Measurements from ENCODE around the gene SLC7A1.

Gene SLC7A1

GRCh38 chr13:29573190-29573589 lies 22.3 kb downstream of the SLC7A1 start:
- H3K4me1 ChIP-seq (ENCODE audit: control insufficient read depth in 2 of 2, insufficient read depth in 2 of 2, low read length in 2 of 2) = peaks cover 10 to 11% of the 10 kb centered on the region in 2 donors
- no peaks in the 10 kb centered on the region for H3K27me3 ChIP-seq (ENCODE audit: control insufficient read depth in 2 of 2, insufficient read depth in 2 of 2, low read length in 2 of 2)
- H3K9ac ChIP-seq (ENCODE audit: low read depth in 1 of 2, low read length in 2 of 2) = peak overlapping the region; percentile 43 to 51
- no peaks in the 10 kb centered on the region for H3K36me3 ChIP-seq (ENCODE audit: control insufficient read depth in 2 of 2, insufficient read depth in 2 of 2, low read length in 2 of 2)
- peak overlapping the region in 1 of 2 donors; percentile 38 for H3K4me3 ChIP-seq (ENCODE audit: low read length in 2 of 2)
- H3K9me3 ChIP-seq (ENCODE audit: control insufficient read depth in 2 of 2, low read length in 2 of 2) = no peaks in the 10 kb centered on the region
- peak overlapping the region; percentile 80 to 81 for H3K27ac ChIP-seq (ENCODE audit: low read depth in 2 of 2, low read length in 2 of 2)

- H3K36me3 ChIP-seq (ENCODE audit: control insufficient read depth in 2 of 2, insufficient read depth in 2 of 2, low read length in 2 of 2) = no peaks in the 10 kb centered on the region
- peaks cover 12 to 16% of the 10 kb centered on the region in 2 donors for H3K4me1 ChIP-seq (ENCODE audit: control insufficient read depth in 2 of 2, insufficient read depth in 2 of 2, low read length in 2 of 2)
- H3K9me3 ChIP-seq (ENCODE audit: control insufficient read depth in 2 of 2, low read length in 2 of 2) = no peaks in the 10 kb centered on the region
- no peaks in the 10 kb centered on the region for H3K27me3 ChIP-seq (ENCODE audit: control insufficient read depth in 2 of 2, insufficient read depth in 2 of 2, low read length in 2 of 2)
- H3K9ac ChIP-seq (ENCODE audit: low read depth in 1 of 2, low read length in 2 of 2) = peak overlapping the region in 1 of 2 donors; percentile 3
- H3K27ac ChIP-seq (ENCODE audit: low read depth in 2 of 2, low read length in 2 of 2) = peak overlapping the region; percentile 80 to 81
- no peak overlapping the region for H3K4me3 ChIP-seq (ENCODE audit: low read length in 2 of 2)
These were observed 22.9 kb downstream of the SLC7A1 start for GRCh38 chr13:29572575-29572974.

- Histone ChIP-seq H3K27me3 (ENCODE audit: control insufficient read depth in 2 of 2, insufficient read depth in 2 of 2, low read length in 2 of 2) (no peaks in the 10 kb centered on the region), H3K4me1 (ENCODE audit: control insufficient read depth in 2 of 2, insufficient read depth in 2 of 2, low read length in 2 of 2) (peaks cover 12 to 16% of the 10 kb centered on the region in 2 donors), H3K36me3 (ENCODE audit: control insufficient read depth in 2 of 2, insufficient read depth in 2 of 2, low read length in 2 of 2) (no peaks in the 10 kb centered on the region), H3K9me3 (ENCODE audit: control insufficient read depth in 2 of 2, low read length in 2 of 2) (no peaks in the 10 kb centered on the region), H3K9ac (ENCODE audit: low read depth in 1 of 2, low read length in 2 of 2) (no peak overlapping the region), H3K4me3 (ENCODE audit: low read length in 2 of 2) (no peak overlapping the region), H3K27ac (ENCODE audit: low read depth in 2 of 2, low read length in 2 of 2) (peak overlapping the region; percentile 80 to 81)
These were observed 23.5 kb downstream of the SLC7A1 start for GRCh38 chr13:29571876-29572570.

- H3K4me1 ChIP-seq (ENCODE audit: control insufficient read depth in 2 of 2, insufficient read depth in 2 of 2, low read length in 2 of 2) = peaks cover 12 to 16% of the 10 kb centered on the region in 2 donors
- no peak overlapping the region for H3K27ac ChIP-seq (ENCODE audit: low read depth in 2 of 2, low read length in 2 of 2)
- H3K9ac ChIP-seq (ENCODE audit: low read depth in 1 of 2, low read length in 2 of 2) = peak overlapping the region in 1 of 2 donors; percentile 6
- no peaks in the 10 kb centered on the region for H3K36me3 ChIP-seq (ENCODE audit: control insufficient read depth in 2 of 2, insufficient read depth in 2 of 2, low read length in 2 of 2)
- no peaks in the 10 kb centered on the region for H3K9me3 ChIP-seq (ENCODE audit: control insufficient read depth in 2 of 2, low read length in 2 of 2)
- no peaks in the 10 kb centered on the region for H3K27me3 ChIP-seq (ENCODE audit: control insufficient read depth in 2 of 2, insufficient read depth in 2 of 2, low read length in 2 of 2)
- H3K4me3 ChIP-seq (ENCODE audit: low read length in 2 of 2) = no peak overlapping the region
These were observed 25.3 kb downstream of the SLC7A1 start for GRCh38 chr13:29570051-29570654.

GRCh38 chr13:29569253-29570050 lies 26.0 kb downstream of the SLC7A1 start:
- Histone ChIP-seq H3K27me3 (ENCODE audit: control insufficient read depth in 2 of 2, insufficient read depth in 2 of 2, low read length in 2 of 2) (no peaks in the 10 kb centered on the region), H3K9ac (ENCODE audit: low read depth in 1 of 2, low read length in 2 of 2) (peak overlapping the region in 1 of 2 donors; percentile 6), H3K27ac (ENCODE audit: low read depth in 2 of 2, low read length in 2 of 2) (no peak overlapping the region), H3K9me3 (ENCODE audit: control insufficient read depth in 2 of 2, low read length in 2 of 2) (no peaks in the 10 kb centered on the region), H3K4me3 (ENCODE audit: low read length in 2 of 2) (no peak overlapping the region), H3K36me3 (ENCODE audit: control insufficient read depth in 2 of 2, insufficient read depth in 2 of 2, low read length in 2 of 2) (no peaks in the 10 kb centered on the region), H3K4me1 (ENCODE audit: control insufficient read depth in 2 of 2, insufficient read depth in 2 of 2, low read length in 2 of 2) (peaks cover 12 to 16% of the 10 kb centered on the region in 2 donors)

- Histone ChIP-seq H3K27ac (ENCODE audit: low read depth in 2 of 2, low read length in 2 of 2) (no peak overlapping the region), H3K36me3 (ENCODE audit: control insufficient read depth in 2 of 2, insufficient read depth in 2 of 2, low read length in 2 of 2) (no peaks in the 10 kb centered on the region), H3K27me3 (ENCODE audit: control insufficient read depth in 2 of 2, insufficient read depth in 2 of 2, low read length in 2 of 2) (no peaks in the 10 kb centered on the region), H3K4me1 (ENCODE audit: control insufficient read depth in 2 of 2, insufficient read depth in 2 of 2, low read length in 2 of 2) (peaks cover 12 to 14% of the 10 kb centered on the region in 2 donors), H3K9me3 (ENCODE audit: control insufficient read depth in 2 of 2, low read length in 2 of 2) (no peaks in the 10 kb centered on the region), H3K4me3 (ENCODE audit: low read length in 2 of 2) (no peak overlapping the region), H3K9ac (ENCODE audit: low read depth in 1 of 2, low read length in 2 of 2) (no peak overlapping the region)
These were observed 26.8 kb downstream of the SLC7A1 start for GRCh38 chr13:29568731-29569130.

- Histone ChIP-seq H3K4me3 (ENCODE audit: low read length in 2 of 2) (no peak overlapping the region), H3K9ac (ENCODE audit: low read depth in 1 of 2, low read length in 2 of 2) (no peak overlapping the region), H3K9me3 (ENCODE audit: control insufficient read depth in 2 of 2, low read length in 2 of 2) (no peaks in the 10 kb centered on the region), H3K27ac (ENCODE audit: low read depth in 2 of 2, low read length in 2 of 2) (no peak overlapping the region), H3K27me3 (ENCODE audit: control insufficient read depth in 2 of 2, insufficient read depth in 2 of 2, low read length in 2 of 2) (no peaks in the 10 kb centered on the region), H3K4me1 (ENCODE audit: control insufficient read depth in 2 of 2, insufficient read depth in 2 of 2, low read length in 2 of 2) (peaks cover 5 to 6% of the 10 kb centered on the region in 2 donors), H3K36me3 (ENCODE audit: control insufficient read depth in 2 of 2, insufficient read depth in 2 of 2, low read length in 2 of 2) (no peaks in the 10 kb centered on the region)
These were observed 28.1 kb downstream of the SLC7A1 start for GRCh38 chr13:29567411-29567810.

- H3K36me3 ChIP-seq (ENCODE audit: control insufficient read depth in 2 of 2, insufficient read depth in 2 of 2, low read length in 2 of 2) = no peaks in the 10 kb centered on the region
- H3K4me3 ChIP-seq (ENCODE audit: low read length in 2 of 2) = no peak overlapping the region
- no peak overlapping the region for H3K9ac ChIP-seq (ENCODE audit: low read depth in 1 of 2, low read length in 2 of 2)
- no peaks in the 10 kb centered on the region for H3K9me3 ChIP-seq (ENCODE audit: control insufficient read depth in 2 of 2, low read length in 2 of 2)
- H3K4me1 ChIP-seq (ENCODE audit: control insufficient read depth in 2 of 2, insufficient read depth in 2 of 2, low read length in 2 of 2) = peaks cover 2 to 5% of the 10 kb centered on the region in 2 donors
- H3K27ac ChIP-seq (ENCODE audit: low read depth in 2 of 2, low read length in 2 of 2) = no peak overlapping the region
- H3K27me3 ChIP-seq (ENCODE audit: control insufficient read depth in 2 of 2, insufficient read depth in 2 of 2, low read length in 2 of 2) = no peaks in the 10 kb centered on the region
These were observed 29.3 kb downstream of the SLC7A1 start for GRCh38 chr13:29566206-29566605.

GRCh38 chr13:29564818-29565217 lies 30.7 kb downstream of the SLC7A1 start:
- Histone ChIP-seq H3K4me1 (ENCODE audit: control insufficient read depth in 2 of 2, insufficient read depth in 2 of 2, low read length in 2 of 2) (peaks cover 2 to 5% of the 10 kb centered on the region in 2 donors), H3K27ac (ENCODE audit: low read depth in 2 of 2, low read length in 2 of 2) (no peak overlapping the region), H3K9me3 (ENCODE audit: control insufficient read depth in 2 of 2, low read length in 2 of 2) (no peaks in the 10 kb centered on the region), H3K9ac (ENCODE audit: low read depth in 1 of 2, low read length in 2 of 2) (no peak overlapping the region), H3K27me3 (ENCODE audit: control insufficient read depth in 2 of 2, insufficient read depth in 2 of 2, low read length in 2 of 2) (no peaks in the 10 kb centered on the region), H3K4me3 (ENCODE audit: low read length in 2 of 2) (no peak overlapping the region), H3K36me3 (ENCODE audit: control insufficient read depth in 2 of 2, insufficient read depth in 2 of 2, low read length in 2 of 2) (no peaks in the 10 kb centered on the region)

- Histone ChIP-seq H3K4me3 (ENCODE audit: low read length in 2 of 2) (no peak overlapping the region), H3K36me3 (ENCODE audit: control insufficient read depth in 2 of 2, insufficient read depth in 2 of 2, low read length in 2 of 2) (no peaks in the 10 kb centered on the region), H3K27me3 (ENCODE audit: control insufficient read depth in 2 of 2, insufficient read depth in 2 of 2, low read length in 2 of 2) (no peaks in the 10 kb centered on the region), H3K9me3 (ENCODE audit: control insufficient read depth in 2 of 2, low read length in 2 of 2) (no peaks in the 10 kb centered on the region), H3K27ac (ENCODE audit: low read depth in 2 of 2, low read length in 2 of 2) (no peak overlapping the region), H3K4me1 (ENCODE audit: control insufficient read depth in 2 of 2, insufficient read depth in 2 of 2, low read length in 2 of 2) (peaks cover 2 to 5% of the 10 kb centered on the region in 2 donors), H3K9ac (ENCODE audit: low read depth in 1 of 2, low read length in 2 of 2) (no peak overlapping the region)
These were observed 31.1 kb downstream of the SLC7A1 start for GRCh38 chr13:29564373-29564772.

Measured in mucosa of rectum (tissue), 2 donors.